A549 (cell line): ENCODE results near the gene RASGRP2.

Experiments
- EP300 ChIP-seq, 2 experiments: fragments of >200 bp; sonication (Bioruptor Twin); formaldehyde crosslinking; IDR thresholded peaks; 2 replicates in 1 of 2; 3 replicates in 1 of 2; pipeline ENCODE4 v1.6.1; 2016 to 2017
- GATA3 ChIP-seq: IDR thresholded peaks from 2 replicates; pipeline ENCODE4 v1.6.1; 2012; ENCODE audit warnings: borderline replicate concordance
- HOXB5 ChIP-seq: fragments of 250-450 bp; sonication (Bioruptor Pico); IDR thresholded peaks from 2 replicates; pipeline ENCODE4 v1.5.0; 2020; ENCODE audit warnings: mild to moderate bottlenecking, moderate library complexity
- PHF8 ChIP-seq: fragments of 200-600 bp; sonication (generic); IDR thresholded peaks from 2 replicates; pipeline ENCODE4 v1.6.1; 2016; ENCODE audit warnings: low read depth, mild to moderate bottlenecking, antibody characterized with exemption, moderate library complexity, borderline replicate concordance
- POLR2A ChIP-seq: IDR thresholded peaks from 2 replicates; pipeline ENCODE4 v1.6.1; 2012; ENCODE audit warnings: mild to moderate bottlenecking, low read length
- TF ChIP-seq, protein P1 (sequence below): IDR thresholded peaks from 2 replicates; pipeline ENCODE4 v1.6.1; 2012
- TF ChIP-seq, protein P2 (sequence below): fragments of >200 bp; sonication (Bioruptor Twin); formaldehyde crosslinking; IDR thresholded peaks from 3 replicates; pipeline ENCODE4 v1.5.1; 2016

DNA sequence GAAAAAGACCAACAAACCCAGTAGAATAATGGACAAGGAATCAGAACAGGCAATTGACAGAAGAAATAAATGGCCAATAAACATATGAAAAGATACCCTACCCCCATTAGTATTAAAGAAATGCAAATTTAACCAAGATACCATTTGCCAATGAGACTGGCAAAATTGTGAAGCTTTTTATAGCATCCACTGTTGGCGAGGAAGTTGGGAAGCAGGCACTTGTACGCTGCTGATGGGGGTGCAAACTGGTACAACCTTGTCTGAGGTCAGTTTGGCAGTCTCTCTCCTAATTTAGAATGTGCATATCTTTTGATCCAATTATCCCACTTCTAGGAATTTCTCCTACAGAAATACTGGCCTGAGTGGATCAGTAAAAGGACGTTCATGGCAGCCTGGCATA, 12.3 kb downstream of the RASGRP2 start:
- no peak for TF ChIP-seq POLR2A
- no peak for TF ChIP-seq GATA3
- TF ChIP-seq, protein P1, sequence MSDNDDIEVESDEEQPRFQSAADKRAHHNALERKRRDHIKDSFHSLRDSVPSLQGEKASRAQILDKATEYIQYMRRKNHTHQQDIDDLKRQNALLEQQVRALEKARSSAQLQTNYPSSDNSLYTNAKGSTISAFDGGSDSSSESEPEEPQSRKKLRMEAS: no peak
- TF ChIP-seq, protein P2, sequence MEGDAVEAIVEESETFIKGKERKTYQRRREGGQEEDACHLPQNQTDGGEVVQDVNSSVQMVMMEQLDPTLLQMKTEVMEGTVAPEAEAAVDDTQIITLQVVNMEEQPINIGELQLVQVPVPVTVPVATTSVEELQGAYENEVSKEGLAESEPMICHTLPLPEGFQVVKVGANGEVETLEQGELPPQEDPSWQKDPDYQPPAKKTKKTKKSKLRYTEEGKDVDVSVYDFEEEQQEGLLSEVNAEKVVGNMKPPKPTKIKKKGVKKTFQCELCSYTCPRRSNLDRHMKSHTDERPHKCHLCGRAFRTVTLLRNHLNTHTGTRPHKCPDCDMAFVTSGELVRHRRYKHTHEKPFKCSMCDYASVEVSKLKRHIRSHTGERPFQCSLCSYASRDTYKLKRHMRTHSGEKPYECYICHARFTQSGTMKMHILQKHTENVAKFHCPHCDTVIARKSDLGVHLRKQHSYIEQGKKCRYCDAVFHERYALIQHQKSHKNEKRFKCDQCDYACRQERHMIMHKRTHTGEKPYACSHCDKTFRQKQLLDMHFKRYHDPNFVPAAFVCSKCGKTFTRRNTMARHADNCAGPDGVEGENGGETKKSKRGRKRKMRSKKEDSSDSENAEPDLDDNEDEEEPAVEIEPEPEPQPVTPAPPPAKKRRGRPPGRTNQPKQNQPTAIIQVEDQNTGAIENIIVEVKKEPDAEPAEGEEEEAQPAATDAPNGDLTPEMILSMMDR: no peak
- no peak for TF ChIP-seq PHF8
- no peak for TF ChIP-seq HOXB5
- TF ChIP-seq EP300 (IDR thresholded peaks at IDR 0.05): no peak
